ENCODE data around the gene E4F1.
A peak's percentile ranks its signal among the peaks of the same experiment; 100 is the strongest.

Gene E4F1

GRCh38 chr16:2213817-2214718, 9.3 kb upstream of the E4F1 start:
- peaks cover 42% of the 10 kb centered on the region for H3K36me3 ChIP-seq (ENCODE audit: control insufficient read depth, low read length)
- peak overlapping the region; percentile 90 for H3K4me2 ChIP-seq (ENCODE audit: low read length)
- H3K27ac ChIP-seq (ENCODE audit: low read depth, low read length), result peak overlapping the region; percentile 18; the same call in 1 of the 2 replicates
- H3K27me3 ChIP-seq (ENCODE audit: control insufficient read depth, low read length), result no peaks in the 10 kb centered on the region
- H3K9me3 ChIP-seq (ENCODE audit: control insufficient read depth, insufficient read depth, low read length), result no peaks in the 10 kb centered on the region
- peak overlapping the region; percentile 78 for H3K4me3 ChIP-seq (ENCODE audit: low read length)
- peaks cover 9% of the 10 kb centered on the region for H4K20me1 ChIP-seq (ENCODE audit: control insufficient read depth, insufficient read depth, low read depth, low read length)
- H3K79me2 ChIP-seq (ENCODE audit: control insufficient read depth, low read length), result peaks cover 47% of the 10 kb centered on the region
- peaks cover 7% of the 10 kb centered on the region; the same call in 1 of the 2 replicates for H3F3A ChIP-seq (ENCODE audit: control insufficient read depth, insufficient read depth)
- TF ChIP-seq EZH2phosphoT487 (IDR thresholded peaks at IDR 0.05; ENCODE audit: borderline replicate concordance, low read length), result no peak
- no peak for TF ChIP-seq CTCF (IDR thresholded peaks at IDR 0.05; ENCODE audit: low read depth, low read length, poor library complexity, severe bottlenecking)
- no peaks in the 10 kb centered on the region for H3K9me2 ChIP-seq (replicated peaks; ENCODE audit: control insufficient read depth, low read length)
- H3K4me1 ChIP-seq (ENCODE audit: control insufficient read depth, low read length), result peaks cover 26% of the 10 kb centered on the region

- Histone ChIP-seq H4K20me1 (ENCODE audit: control insufficient read depth, insufficient read depth, low read depth, low read length) (peaks cover 9% of the 10 kb centered on the region), H3K4me1 (ENCODE audit: control insufficient read depth, low read length) (peaks cover 26% of the 10 kb centered on the region), H3K4me3 (ENCODE audit: low read length) (peak within 1 kb of the TSS; percentile 100), H3K79me2 (ENCODE audit: control insufficient read depth, low read length) (peaks cover 47% of the 10 kb centered on the region), H3K4me2 (ENCODE audit: low read length) (peak within 1 kb of the TSS; percentile 93), H3K36me3 (ENCODE audit: control insufficient read depth, low read length) (peaks cover 36% of the 10 kb centered on the region), H3K9me3 (ENCODE audit: control insufficient read depth, insufficient read depth, low read length) (no peaks in the 10 kb centered on the region), H3K27ac (ENCODE audit: low read depth, low read length) (peak within 1 kb of the TSS; percentile 81), H3F3A (ENCODE audit: control insufficient read depth, insufficient read depth) (peaks cover 7% of the 10 kb centered on the region; the same call in 1 of the 2 replicates), H3K9me2 (replicated peaks; ENCODE audit: control insufficient read depth, low read length) (no peaks in the 10 kb centered on the region), H3K27me3 (ENCODE audit: control insufficient read depth, low read length) (no peaks in the 10 kb centered on the region)
- TF ChIP-seq EZH2phosphoT487 (IDR thresholded peaks at IDR 0.05; ENCODE audit: borderline replicate concordance, low read length), result no peak
Measured at GRCh38 chr16:2214719-2214968, 8.7 kb upstream of the E4F1 start, which contains the start of gene PGP. Gene PGP (minus strand): TSS chr16:2214840. CDS start chr16:2214777, 63 bp downstream.

- Histone ChIP-seq H3K4me3 (ENCODE audit: low read length) (peak overlapping the region; percentile 100), H3K9me3 (ENCODE audit: control insufficient read depth, insufficient read depth, low read length) (no peaks in the 10 kb centered on the region), H3F3A (ENCODE audit: control insufficient read depth, insufficient read depth) (peaks cover 7% of the 10 kb centered on the region; the same call in 1 of the 2 replicates), H3K27ac (ENCODE audit: low read depth, low read length) (no peak overlapping the region), H3K4me2 (ENCODE audit: low read length) (peak overlapping the region; percentile 51), H3K36me3 (ENCODE audit: control insufficient read depth, low read length) (peaks cover 30% of the 10 kb centered on the region), H3K9me2 (replicated peaks; ENCODE audit: control insufficient read depth, low read length) (no peaks in the 10 kb centered on the region), H3K79me2 (ENCODE audit: control insufficient read depth, low read length) (peaks cover 47% of the 10 kb centered on the region), H3K27me3 (ENCODE audit: control insufficient read depth, low read length) (no peaks in the 10 kb centered on the region), H4K20me1 (ENCODE audit: control insufficient read depth, insufficient read depth, low read depth, low read length) (peaks cover 9% of the 10 kb centered on the region), H3K4me1 (ENCODE audit: control insufficient read depth, low read length) (peaks cover 26% of the 10 kb centered on the region)
- no peak for TF ChIP-seq CTCF (IDR thresholded peaks at IDR 0.05; ENCODE audit: low read depth, low read length, poor library complexity, severe bottlenecking)
- TF ChIP-seq EZH2phosphoT487 (IDR thresholded peaks at IDR 0.05; ENCODE audit: borderline replicate concordance, low read length), result no peak
Measured at GRCh38 chr16:2216330-2216729, 7.1 kb upstream of the E4F1 start.

GRCh38 chr16:2223942-2224486, 623 bp downstream of the E4F1 start:
- TF ChIP-seq EZH2phosphoT487 (IDR thresholded peaks at IDR 0.05; ENCODE audit: borderline replicate concordance, low read length), result no peak
- TF ChIP-seq CTCF (IDR thresholded peaks at IDR 0.05; ENCODE audit: low read depth, low read length, poor library complexity, severe bottlenecking), result no peak
- peaks cover 11% of the 10 kb centered on the region for H3K4me1 ChIP-seq (ENCODE audit: control insufficient read depth, low read length)
- H3K4me2 ChIP-seq (ENCODE audit: low read length), result peak overlapping the region; percentile 91
- no peaks in the 10 kb centered on the region for H3K9me3 ChIP-seq (ENCODE audit: control insufficient read depth, insufficient read depth, low read length)
- H4K20me1 ChIP-seq (ENCODE audit: control insufficient read depth, insufficient read depth, low read depth, low read length), result no peaks in the 10 kb centered on the region
- peaks cover 24% of the 10 kb centered on the region for H3K36me3 ChIP-seq (ENCODE audit: control insufficient read depth, low read length)
- no peaks in the 10 kb centered on the region for H3K9me2 ChIP-seq (replicated peaks; ENCODE audit: control insufficient read depth, low read length)
- H3K27me3 ChIP-seq (ENCODE audit: control insufficient read depth, low read length), result no peaks in the 10 kb centered on the region
- peak overlapping the region; percentile 94 for H3K4me3 ChIP-seq (ENCODE audit: low read length)
- H3K79me2 ChIP-seq (ENCODE audit: control insufficient read depth, low read length), result peaks cover 52% of the 10 kb centered on the region
- H3K27ac ChIP-seq (ENCODE audit: low read depth, low read length), result peak overlapping the region; percentile 64
- 0 out of 2 replicates have a peak, but pooled peaks cover 2% of the 10 kb centered on the region for H3F3A ChIP-seq (ENCODE audit: control insufficient read depth, insufficient read depth)
